Measurements from ENCODE around the gene RNF150.

DNA sequence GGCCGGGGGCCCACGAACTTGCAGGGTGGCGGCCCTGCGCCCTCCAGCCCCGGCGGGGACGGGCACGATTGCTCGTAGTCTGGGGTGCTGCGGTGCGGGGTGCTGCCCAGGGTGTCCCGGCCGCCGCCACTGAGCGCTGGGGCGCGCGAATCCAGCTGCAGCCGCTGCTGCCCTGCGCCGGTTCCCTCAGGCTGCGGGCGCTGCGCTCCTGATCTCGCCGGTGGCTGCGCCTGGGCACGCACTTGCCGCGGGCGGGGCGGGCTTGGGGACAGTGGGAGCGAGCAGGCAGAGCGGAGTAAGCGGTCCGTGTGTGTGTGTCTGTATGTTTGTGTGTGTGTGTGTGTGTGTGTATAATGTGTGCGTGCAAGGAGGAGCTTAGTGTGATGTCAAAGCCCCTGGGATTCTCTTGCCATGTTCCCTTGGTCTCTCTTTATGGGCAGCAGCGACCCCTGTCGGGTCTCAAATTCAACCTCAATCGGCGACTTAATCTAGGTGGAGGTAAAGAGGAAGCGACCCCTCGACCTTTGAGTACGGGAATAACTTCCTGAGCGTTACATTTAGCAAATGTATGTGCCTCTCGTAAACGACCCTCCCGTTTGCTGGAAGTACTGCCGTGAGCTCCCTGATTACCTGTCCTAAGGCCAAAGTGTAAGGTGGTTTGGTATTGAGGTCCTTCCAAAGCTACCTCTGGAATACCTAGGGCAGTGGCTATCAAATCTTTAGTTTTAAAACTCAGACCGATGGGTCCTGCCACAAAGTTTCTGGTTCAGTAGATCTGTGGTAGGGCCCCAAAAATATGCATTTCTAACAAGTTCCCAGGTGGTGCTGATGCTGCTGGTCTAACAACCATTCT is at the start of gene RNF150:
- TF ChIP-seq, protein P1, sequence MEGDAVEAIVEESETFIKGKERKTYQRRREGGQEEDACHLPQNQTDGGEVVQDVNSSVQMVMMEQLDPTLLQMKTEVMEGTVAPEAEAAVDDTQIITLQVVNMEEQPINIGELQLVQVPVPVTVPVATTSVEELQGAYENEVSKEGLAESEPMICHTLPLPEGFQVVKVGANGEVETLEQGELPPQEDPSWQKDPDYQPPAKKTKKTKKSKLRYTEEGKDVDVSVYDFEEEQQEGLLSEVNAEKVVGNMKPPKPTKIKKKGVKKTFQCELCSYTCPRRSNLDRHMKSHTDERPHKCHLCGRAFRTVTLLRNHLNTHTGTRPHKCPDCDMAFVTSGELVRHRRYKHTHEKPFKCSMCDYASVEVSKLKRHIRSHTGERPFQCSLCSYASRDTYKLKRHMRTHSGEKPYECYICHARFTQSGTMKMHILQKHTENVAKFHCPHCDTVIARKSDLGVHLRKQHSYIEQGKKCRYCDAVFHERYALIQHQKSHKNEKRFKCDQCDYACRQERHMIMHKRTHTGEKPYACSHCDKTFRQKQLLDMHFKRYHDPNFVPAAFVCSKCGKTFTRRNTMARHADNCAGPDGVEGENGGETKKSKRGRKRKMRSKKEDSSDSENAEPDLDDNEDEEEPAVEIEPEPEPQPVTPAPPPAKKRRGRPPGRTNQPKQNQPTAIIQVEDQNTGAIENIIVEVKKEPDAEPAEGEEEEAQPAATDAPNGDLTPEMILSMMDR (IDR thresholded peaks at IDR 0.05): peak; percentile 43 to 82 (median 44)
- peak in 1 of 2 donors; percentile 71 for TF ChIP-seq POLR2AphosphoS5 (IDR thresholded peaks at IDR 0.05; ENCODE audit: insufficient read depth in 1 of 2, low read depth in 1 of 2)

Measured in vagina (tissue), 2 donors.